Fibroblast of lung (primary cell): ENCODE results near the gene FAM170B.

ENCODE experiments used
- EZH2 ChIP-seq: IDR thresholded peaks from 2 replicates; pipeline ENCODE4 v1.5.1; 2012; ENCODE audit warnings: low read length, control low read depth, mild to moderate bottlenecking; ENCODE audit errors: missing control alignments
- TF ChIP-seq, protein P1 (sequence below), 2 donors: IDR thresholded peaks in 1 of 2; conservative IDR thresholded peaks in 1 of 2; 1 replicate in 1 of 2; 2 replicates in 1 of 2; pipeline ENCODE4 v1.5.1; 2011 to 2012; ENCODE audit warnings: low read length in 2 of 2, control low read depth in 1 of 2, inconsistent platforms in 1 of 2, low read depth in 1 of 2, mild to moderate bottlenecking in 1 of 2

DNA sequence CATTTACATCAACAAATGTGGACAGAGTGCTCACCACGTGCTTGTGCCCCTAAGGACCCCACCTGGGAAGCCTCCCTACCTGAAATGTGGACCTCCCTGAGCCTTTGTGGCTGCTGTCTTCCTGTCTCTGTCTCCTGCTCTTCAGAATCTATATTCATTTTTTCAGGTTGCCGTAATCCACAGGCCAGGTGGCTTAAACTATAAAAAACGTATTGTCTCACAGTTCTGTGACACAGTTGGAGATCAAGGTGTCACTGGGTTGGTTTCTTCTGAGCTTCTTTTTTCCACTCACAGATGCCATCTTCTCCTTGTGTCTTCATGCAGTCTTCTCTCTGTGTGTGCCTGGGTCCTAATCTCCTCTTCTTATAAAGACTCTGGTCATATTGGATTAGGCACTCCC, 12.9 kb downstream of the FAM170B start:
- TF ChIP-seq, protein P1, sequence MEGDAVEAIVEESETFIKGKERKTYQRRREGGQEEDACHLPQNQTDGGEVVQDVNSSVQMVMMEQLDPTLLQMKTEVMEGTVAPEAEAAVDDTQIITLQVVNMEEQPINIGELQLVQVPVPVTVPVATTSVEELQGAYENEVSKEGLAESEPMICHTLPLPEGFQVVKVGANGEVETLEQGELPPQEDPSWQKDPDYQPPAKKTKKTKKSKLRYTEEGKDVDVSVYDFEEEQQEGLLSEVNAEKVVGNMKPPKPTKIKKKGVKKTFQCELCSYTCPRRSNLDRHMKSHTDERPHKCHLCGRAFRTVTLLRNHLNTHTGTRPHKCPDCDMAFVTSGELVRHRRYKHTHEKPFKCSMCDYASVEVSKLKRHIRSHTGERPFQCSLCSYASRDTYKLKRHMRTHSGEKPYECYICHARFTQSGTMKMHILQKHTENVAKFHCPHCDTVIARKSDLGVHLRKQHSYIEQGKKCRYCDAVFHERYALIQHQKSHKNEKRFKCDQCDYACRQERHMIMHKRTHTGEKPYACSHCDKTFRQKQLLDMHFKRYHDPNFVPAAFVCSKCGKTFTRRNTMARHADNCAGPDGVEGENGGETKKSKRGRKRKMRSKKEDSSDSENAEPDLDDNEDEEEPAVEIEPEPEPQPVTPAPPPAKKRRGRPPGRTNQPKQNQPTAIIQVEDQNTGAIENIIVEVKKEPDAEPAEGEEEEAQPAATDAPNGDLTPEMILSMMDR (conservative IDR thresholded peaks at IDR 0.05 in 1 of 2, IDR thresholded peaks at IDR 0.05 in 1 of 2; ENCODE audit: low read depth in 1 of 2, low read length in 2 of 2) = no peak
- no peak for TF ChIP-seq EZH2
